HL-60 (cell line): ENCODE data around the gene BANP.

Experiments
- DNase-seq, 2 experiments: peaks; one replicate each; pipeline ENCODE4 v3.0.0-alpha.2; 2010 to 2020; ENCODE audit warnings: low read depth in 1 of 2, low spot score in 1 of 2
- H3K27ac ChIP-seq: fragments of 250-450 bp; sonication (Bioruptor Pico); replicated peaks from 2 replicates; pipeline ENCODE4 v1.5.1; 2020; ENCODE audit warnings: mild to moderate bottlenecking, moderate library complexity
- H3K27me3 ChIP-seq: fragments of 250-450 bp; sonication (Bioruptor Pico); 2 replicates; pipeline ENCODE4 v1.5.1; 2021; ENCODE audit warnings: mild to moderate bottlenecking, moderate library complexity; ENCODE audit not compliant: insufficient read depth, poor library complexity, severe bottlenecking
- H3K4me3 ChIP-seq: replicated peaks from 2 replicates; pipeline ENCODE4 v1.5.1; 2011; ENCODE audit warnings: mild to moderate bottlenecking, control low read depth, low read length; ENCODE audit not compliant: insufficient read depth
- GABPA ChIP-seq: IDR thresholded peaks from 2 replicates; pipeline ENCODE4 v1.6.1; 2012; ENCODE audit warnings: low read depth
- POLR2AphosphoS5 ChIP-seq: IDR thresholded peaks from 2 replicates; pipeline ENCODE4 v1.6.1; 2012; ENCODE audit warnings: low read depth
- SPI1 ChIP-seq: IDR thresholded peaks from 2 replicates; pipeline ENCODE4 v1.6.1; 2012; ENCODE audit warnings: low read depth, mild to moderate bottlenecking, borderline replicate concordance
- TF ChIP-seq, protein P1 (sequence below): IDR thresholded peaks from 2 replicates; pipeline ENCODE4 v1.6.1; 2012; ENCODE audit warnings: low read depth; ENCODE audit not compliant: insufficient replicate concordance
- TF ChIP-seq, protein P2 (sequence below): IDR thresholded peaks from one replicate; pipeline ENCODE4 v1.5.1; 2011; ENCODE audit warnings: low read length, control low read depth, inconsistent platforms; ENCODE audit not compliant: insufficient read depth

Gene BANP

DNA sequence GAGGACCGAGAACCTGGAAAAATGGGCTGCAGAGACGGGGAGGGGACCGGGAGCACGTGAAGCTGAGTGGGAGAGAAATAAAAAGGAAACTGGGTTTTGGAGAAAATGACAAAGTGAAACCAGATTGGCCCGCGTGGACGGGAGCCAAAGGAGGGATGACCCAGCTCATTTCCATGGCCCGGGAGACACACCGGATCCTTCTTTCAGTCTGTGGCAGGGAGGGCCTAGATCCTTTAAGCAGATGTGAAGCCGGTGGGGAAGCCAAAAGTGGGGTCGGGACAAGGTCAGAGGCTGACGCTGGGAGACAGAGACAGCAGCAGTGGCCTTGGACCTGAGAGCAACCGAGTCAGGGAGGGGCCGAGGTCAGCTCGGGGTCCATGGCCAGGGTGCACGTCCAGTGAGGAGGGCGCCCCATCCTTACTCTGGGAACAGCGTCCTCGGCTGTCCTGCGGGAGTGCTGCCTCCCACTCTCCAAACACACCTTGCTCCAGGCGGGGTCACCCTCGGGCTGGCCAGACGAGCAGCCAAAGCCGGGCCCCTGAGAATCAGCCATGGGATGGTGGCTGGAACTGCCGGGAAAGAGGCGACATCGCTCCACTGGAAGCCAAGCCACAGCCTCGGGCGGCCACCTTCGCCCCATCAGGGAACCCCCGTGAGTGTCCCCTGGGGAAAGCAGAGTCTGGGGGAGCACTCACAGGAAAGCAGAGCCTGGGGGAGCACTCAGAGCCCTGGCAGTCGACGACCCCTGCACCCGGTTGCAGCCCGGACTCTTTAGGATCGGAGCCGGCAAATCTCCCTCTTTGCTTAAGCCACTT, 32.2 kb upstream of the BANP start:
- TF ChIP-seq SPI1 (no peak), GABPA (no peak), POLR2AphosphoS5 (no peak)
- TF ChIP-seq, protein P1, sequence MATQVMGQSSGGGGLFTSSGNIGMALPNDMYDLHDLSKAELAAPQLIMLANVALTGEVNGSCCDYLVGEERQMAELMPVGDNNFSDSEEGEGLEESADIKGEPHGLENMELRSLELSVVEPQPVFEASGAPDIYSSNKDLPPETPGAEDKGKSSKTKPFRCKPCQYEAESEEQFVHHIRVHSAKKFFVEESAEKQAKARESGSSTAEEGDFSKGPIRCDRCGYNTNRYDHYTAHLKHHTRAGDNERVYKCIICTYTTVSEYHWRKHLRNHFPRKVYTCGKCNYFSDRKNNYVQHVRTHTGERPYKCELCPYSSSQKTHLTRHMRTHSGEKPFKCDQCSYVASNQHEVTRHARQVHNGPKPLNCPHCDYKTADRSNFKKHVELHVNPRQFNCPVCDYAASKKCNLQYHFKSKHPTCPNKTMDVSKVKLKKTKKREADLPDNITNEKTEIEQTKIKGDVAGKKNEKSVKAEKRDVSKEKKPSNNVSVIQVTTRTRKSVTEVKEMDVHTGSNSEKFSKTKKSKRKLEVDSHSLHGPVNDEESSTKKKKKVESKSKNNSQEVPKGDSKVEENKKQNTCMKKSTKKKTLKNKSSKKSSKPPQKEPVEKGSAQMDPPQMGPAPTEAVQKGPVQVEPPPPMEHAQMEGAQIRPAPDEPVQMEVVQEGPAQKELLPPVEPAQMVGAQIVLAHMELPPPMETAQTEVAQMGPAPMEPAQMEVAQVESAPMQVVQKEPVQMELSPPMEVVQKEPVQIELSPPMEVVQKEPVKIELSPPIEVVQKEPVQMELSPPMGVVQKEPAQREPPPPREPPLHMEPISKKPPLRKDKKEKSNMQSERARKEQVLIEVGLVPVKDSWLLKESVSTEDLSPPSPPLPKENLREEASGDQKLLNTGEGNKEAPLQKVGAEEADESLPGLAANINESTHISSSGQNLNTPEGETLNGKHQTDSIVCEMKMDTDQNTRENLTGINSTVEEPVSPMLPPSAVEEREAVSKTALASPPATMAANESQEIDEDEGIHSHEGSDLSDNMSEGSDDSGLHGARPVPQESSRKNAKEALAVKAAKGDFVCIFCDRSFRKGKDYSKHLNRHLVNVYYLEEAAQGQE, result no peak
- TF ChIP-seq, protein P2, sequence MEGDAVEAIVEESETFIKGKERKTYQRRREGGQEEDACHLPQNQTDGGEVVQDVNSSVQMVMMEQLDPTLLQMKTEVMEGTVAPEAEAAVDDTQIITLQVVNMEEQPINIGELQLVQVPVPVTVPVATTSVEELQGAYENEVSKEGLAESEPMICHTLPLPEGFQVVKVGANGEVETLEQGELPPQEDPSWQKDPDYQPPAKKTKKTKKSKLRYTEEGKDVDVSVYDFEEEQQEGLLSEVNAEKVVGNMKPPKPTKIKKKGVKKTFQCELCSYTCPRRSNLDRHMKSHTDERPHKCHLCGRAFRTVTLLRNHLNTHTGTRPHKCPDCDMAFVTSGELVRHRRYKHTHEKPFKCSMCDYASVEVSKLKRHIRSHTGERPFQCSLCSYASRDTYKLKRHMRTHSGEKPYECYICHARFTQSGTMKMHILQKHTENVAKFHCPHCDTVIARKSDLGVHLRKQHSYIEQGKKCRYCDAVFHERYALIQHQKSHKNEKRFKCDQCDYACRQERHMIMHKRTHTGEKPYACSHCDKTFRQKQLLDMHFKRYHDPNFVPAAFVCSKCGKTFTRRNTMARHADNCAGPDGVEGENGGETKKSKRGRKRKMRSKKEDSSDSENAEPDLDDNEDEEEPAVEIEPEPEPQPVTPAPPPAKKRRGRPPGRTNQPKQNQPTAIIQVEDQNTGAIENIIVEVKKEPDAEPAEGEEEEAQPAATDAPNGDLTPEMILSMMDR, result no peak
- H3K4me3 ChIP-seq, result no peak overlapping the region
- DNase-seq, result no peak

DNA sequence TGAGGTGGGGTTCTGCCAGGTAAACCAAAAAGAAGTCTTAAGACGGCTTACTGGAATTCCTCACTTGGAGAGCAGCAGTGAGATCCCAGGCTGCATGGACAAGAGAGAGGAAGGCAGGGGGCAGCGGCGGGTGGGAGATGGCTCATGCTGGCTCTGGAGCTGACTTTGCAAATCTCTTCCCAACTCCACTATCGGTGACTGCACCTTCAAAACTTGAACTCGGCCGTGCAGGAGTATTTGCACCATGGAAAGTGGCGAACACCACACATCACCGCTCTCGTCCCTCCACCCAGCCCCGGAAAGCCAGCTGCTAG, 31.6 kb upstream of the BANP start:
- TF ChIP-seq, protein P1, result no peak
- TF ChIP-seq POLR2AphosphoS5 (no peak), SPI1 (no peak)
- DNase-seq, result no peak
- Histone ChIP-seq H3K27me3 (no peaks in the 10 kb centered on the region), H3K27ac (no peak overlapping the region), H3K4me3 (no peak overlapping the region)

More for the DNA sequence above, 32.2 kb upstream of the BANP start:
- H3K27me3 ChIP-seq, result no peaks in the 10 kb centered on the region
- H3K27ac ChIP-seq, result no peak overlapping the region

GRCh38 chr16:87921236-87921773, 29.9 kb upstream of the BANP start:
- no peak overlapping the region for H3K4me3 ChIP-seq
- no peak overlapping the region for H3K27ac ChIP-seq
- no peaks in the 10 kb centered on the region for H3K27me3 ChIP-seq
- DNase-seq, result no peak
- TF ChIP-seq, protein P1, result no peak
- TF ChIP-seq, protein P2, result no peak
- TF ChIP-seq GABPA (no peak), POLR2AphosphoS5 (no peak), SPI1 (no peak)
